HFFc6 (cell line): ENCODE results near the gene PURA. TPM values are rescaled to one million over a fixed set of nuclear protein-coding genes. Genes with fewer than 3 reads are reported as not detected.
A peak's percentile ranks its signal among the peaks of the same experiment; 100 is the strongest.

ENCODE experiments used
- DNase-seq: peaks from one replicate; pipeline ENCODE4 v3.0.0-alpha.2; 2018
- H3K27ac Mint-ChIP-seq: 2 replicates; pipeline ENCODE4 v1.8.0; 2020; ENCODE audit warnings: mild to moderate bottlenecking, mixed read lengths
- H3K27me3 Mint-ChIP-seq: 2 replicates; pipeline ENCODE4 v1.8.0; 2021; ENCODE audit warnings: mild to moderate bottlenecking, moderate library complexity, mixed read lengths; ENCODE audit not compliant: insufficient read depth
- H3K36me3 Mint-ChIP-seq: 2 replicates; pipeline ENCODE4 v1.8.0; 2021; ENCODE audit warnings: low read depth, mixed read lengths
- H3K4me1 Mint-ChIP-seq: 2 replicates; pipeline ENCODE4 v1.8.0; 2020; ENCODE audit warnings: low read depth, mixed read lengths
- H3K4me3 Mint-ChIP-seq: 2 replicates; pipeline ENCODE4 v1.8.0; 2020; ENCODE audit warnings: mild to moderate bottlenecking, moderate library complexity, mixed read lengths
- H3K9me3 Mint-ChIP-seq: 2 replicates; pipeline ENCODE4 v1.8.0; 2020; ENCODE audit warnings: mild to moderate bottlenecking, mixed read lengths
- total RNA-seq, 6 experiments: library from RNA; stranded (reverse); fragmentation: NEBNext Ultra II Directional; extraction: Animal tissue kit (Norgen Biotek cat#: 25700); gene quantifications; 2 replicates in 1 of 6; 3 replicates in 5 of 6; pipeline ENCODE4 v1.2.3, GENCODE V29; 2021
- TF ChIP-seq, protein P1 (sequence below): fragments of 200-600 bp; sonication (generic); IDR thresholded peaks from 2 replicates; pipeline ENCODE4 v1.5.0; 2021; ENCODE audit warnings: antibody characterized with exemption, mild to moderate bottlenecking

Gene PURA
- total RNA-seq, 6 experiments from 2014 or later: 21.1 to 26.1 (median 22.3) TPM

DNA sequence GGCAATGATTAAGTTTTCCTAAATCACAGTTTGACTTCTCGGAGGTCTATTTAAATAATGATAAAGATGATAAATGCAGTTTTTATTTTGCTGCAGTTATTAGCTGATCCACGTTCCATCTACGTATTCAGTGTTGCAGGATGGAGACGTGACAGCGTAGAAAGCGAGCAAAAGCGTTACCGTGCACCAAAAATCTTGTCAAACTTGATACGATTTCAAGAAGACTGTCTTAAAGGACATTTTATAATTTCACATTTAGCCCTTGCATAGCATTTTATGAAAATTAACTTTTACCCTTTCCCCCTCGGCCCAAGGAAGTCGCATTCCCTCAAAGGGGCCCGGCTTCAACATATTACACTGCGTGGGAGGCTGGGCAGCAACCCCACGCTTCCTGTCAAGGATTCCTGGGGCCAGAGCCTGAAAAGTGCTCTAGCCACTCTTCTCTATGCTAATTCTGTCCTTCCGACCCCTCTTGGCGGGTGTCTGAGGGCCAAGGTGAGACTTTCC is 7.1 kb upstream of the PURA start:
- peaks cover 45% of the 10 kb centered on the region for H3K4me1 Mint-ChIP-seq
- H3K4me3 Mint-ChIP-seq: peak overlapping the region; percentile 96
- H3K36me3 Mint-ChIP-seq: no peaks in the 10 kb centered on the region
- no peaks in the 10 kb centered on the region for H3K9me3 Mint-ChIP-seq
- peaks cover 10% of the 10 kb centered on the region for H3K27me3 Mint-ChIP-seq
- H3K27ac Mint-ChIP-seq: peak overlapping the region; percentile 93
- DNase-seq: no peak
- TF ChIP-seq, protein P1, sequence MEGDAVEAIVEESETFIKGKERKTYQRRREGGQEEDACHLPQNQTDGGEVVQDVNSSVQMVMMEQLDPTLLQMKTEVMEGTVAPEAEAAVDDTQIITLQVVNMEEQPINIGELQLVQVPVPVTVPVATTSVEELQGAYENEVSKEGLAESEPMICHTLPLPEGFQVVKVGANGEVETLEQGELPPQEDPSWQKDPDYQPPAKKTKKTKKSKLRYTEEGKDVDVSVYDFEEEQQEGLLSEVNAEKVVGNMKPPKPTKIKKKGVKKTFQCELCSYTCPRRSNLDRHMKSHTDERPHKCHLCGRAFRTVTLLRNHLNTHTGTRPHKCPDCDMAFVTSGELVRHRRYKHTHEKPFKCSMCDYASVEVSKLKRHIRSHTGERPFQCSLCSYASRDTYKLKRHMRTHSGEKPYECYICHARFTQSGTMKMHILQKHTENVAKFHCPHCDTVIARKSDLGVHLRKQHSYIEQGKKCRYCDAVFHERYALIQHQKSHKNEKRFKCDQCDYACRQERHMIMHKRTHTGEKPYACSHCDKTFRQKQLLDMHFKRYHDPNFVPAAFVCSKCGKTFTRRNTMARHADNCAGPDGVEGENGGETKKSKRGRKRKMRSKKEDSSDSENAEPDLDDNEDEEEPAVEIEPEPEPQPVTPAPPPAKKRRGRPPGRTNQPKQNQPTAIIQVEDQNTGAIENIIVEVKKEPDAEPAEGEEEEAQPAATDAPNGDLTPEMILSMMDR: no peak

DNA sequence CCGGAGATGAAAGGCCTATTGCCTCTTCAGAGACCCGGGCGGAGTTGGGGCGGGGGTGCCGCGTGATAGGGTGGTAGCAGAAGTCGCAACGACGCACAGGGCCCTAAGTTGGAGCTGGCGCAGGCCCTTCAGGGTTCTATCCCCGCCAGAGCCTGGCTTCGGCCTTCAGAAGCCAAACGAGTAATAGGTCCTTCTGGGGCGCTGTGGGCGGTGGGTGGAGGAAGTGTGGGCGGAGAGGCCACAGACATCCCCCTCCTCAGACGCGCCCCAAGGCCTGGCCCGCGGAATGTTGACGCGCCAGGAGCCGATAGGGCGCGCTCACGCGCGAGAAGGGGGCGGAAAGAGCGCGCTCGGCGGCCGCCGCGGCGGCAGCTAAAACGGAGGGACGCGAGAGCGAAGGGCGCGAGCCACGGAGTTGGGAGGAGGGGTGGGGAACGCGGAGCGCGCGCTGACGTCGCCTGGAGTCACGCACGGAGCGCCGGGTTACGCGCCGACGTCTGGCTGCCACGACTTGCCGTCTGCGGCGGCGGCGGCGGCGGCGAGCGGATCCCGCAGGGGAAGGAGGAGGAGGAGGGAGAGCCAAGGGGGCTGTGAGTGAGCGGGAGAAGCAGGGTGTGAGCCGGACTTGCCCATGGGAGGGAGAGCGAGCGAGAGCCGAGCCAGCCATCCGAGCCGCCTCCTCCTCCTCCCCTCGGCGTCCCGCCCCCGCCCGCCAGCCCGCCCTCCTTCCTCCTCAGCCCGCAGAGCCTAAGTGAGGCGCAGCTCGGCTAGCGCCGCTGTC is 6.4 kb upstream of the PURA start:
- peak overlapping the region; percentile 96 for H3K4me3 Mint-ChIP-seq
- H3K4me1 Mint-ChIP-seq: peaks cover 51% of the 10 kb centered on the region
- peaks cover 10% of the 10 kb centered on the region for H3K27me3 Mint-ChIP-seq
- TF ChIP-seq, protein P1: peak; percentile 60
- DNase-seq: peak; percentile 87
- H3K9me3 Mint-ChIP-seq: no peaks in the 10 kb centered on the region
- H3K36me3 Mint-ChIP-seq: no peaks in the 10 kb centered on the region
- H3K27ac Mint-ChIP-seq: peak overlapping the region; percentile 93

DNA sequence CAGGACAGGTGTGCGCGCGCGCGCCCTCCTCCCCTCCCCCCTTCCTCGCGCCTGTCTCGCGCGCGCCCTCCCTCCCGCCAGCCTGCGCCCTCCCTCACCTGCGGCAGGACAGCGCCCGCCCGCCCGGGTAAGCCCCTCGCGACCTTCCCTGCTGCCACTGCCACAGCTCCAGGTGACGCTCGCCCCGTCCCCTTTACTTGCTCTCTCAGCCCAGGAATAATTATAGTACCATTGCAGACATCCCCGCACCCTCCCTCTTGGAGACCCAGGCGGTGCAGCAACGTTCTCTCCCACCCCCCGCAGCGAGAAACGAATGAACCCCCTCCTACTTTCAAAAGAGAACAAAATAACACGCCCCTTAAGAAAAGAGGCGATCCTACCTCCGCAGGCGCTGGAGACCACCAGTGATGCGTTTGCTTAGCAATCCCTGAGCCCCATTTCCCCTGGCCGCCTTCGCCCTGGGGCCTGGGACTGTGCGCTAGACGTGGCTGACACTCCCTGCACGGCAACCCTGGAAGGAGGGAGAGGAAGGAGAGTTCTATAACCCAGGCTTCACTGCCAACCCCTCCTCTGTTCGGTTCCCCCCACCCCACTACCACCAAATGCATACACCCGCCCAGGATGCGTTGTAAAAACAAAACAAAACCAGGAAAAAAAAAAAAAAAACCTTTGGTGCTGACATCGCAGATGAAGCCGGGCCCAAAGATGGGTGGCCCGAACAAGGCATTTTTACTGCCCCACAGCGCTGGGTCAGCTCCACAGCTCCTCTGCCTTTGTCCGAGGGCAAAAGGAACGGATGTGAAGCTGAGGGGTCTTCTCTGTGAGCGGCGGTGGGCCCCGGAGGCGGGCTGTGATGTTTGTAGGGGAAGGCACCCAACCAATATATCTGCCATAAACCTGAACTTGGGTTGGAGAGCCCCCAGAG is 5.6 kb upstream of the PURA start:
- no peak for DNase-seq
- Mint-ChIP-seq H3K27me3 (peaks cover 6% of the 10 kb centered on the region), H3K36me3 (no peaks in the 10 kb centered on the region), H3K27ac (peak overlapping the region; percentile 93), H3K4me1 (peaks cover 55% of the 10 kb centered on the region), H3K4me3 (peak overlapping the region; percentile 96), H3K9me3 (no peaks in the 10 kb centered on the region)
- TF ChIP-seq, protein P1: no peak

DNA sequence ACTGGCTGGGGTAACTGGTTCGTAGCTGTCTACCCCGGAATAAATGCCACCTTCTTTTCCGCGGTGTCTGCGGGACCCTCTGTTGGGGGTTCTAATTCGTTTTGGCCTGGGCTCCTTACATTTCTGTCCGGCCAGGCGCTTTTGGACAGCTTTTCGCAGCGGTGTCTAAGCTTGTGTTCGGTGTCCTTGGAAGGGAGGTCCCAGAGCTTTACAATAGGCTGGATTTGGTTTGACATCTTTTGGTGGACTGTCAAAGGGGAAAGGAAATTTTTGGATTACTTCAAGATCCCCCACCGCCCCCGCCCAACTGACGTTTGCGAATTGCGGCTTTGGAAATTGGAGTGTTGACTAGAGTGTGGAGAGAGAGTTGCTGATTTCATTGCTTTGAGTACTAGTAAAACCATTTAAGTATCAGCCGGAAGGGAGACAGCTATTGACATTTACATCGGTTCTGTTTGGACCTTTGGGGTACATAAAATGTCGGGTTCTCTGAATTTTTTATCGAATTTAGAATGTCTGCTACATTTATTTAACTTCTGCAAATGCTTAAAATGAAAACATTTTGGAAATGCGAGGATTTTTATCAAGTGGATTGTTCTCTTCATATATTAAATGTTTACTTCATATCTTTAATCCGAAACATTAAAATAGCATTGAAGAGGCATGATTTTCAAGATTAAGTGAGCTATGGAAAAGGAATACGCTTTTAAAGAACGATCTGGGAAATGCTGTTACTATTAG is 4.7 kb upstream of the PURA start:
- TF ChIP-seq, protein P1: no peak
- no peaks in the 10 kb centered on the region for H3K36me3 Mint-ChIP-seq
- peak overlapping the region; percentile 61 for H3K27ac Mint-ChIP-seq
- H3K27me3 Mint-ChIP-seq: peaks cover 4% of the 10 kb centered on the region; the same call in 1 of the 2 replicates
- H3K4me1 Mint-ChIP-seq: peaks cover 55% of the 10 kb centered on the region
- DNase-seq: peak; percentile 46
- H3K4me3 Mint-ChIP-seq: peak overlapping the region; percentile 96
- no peaks in the 10 kb centered on the region for H3K9me3 Mint-ChIP-seq
